A673 (cell line): ENCODE data around the gene ARCN1.

Experiments used
- CTCF ChIP-seq: fragments of 300-800, 200-600 bp; sonication (generic); conservative IDR thresholded peaks from 2 replicates; pipeline ENCODE4 v1.5.1; 2017; ENCODE audit warnings: low read depth, mild to moderate bottlenecking, antibody characterized with exemption, low read length, moderate library complexity, mixed read lengths
- EZH2 ChIP-seq: fragments of 200-600 bp; sonication (generic); IDR thresholded peaks from 2 replicates; pipeline ENCODE4 v1.6.1; 2017; ENCODE audit warnings: borderline replicate concordance, low read depth, mild to moderate bottlenecking, mixed read lengths, antibody characterized with exemption, low read length; ENCODE audit not compliant: poor library complexity, severe bottlenecking

GRCh38 chr11:118606844-118607228, 34.6 kb downstream of the ARCN1 start:
- no peak for TF ChIP-seq CTCF
- no peak for TF ChIP-seq EZH2
